Mammary epithelial cell (primary cell): ENCODE measurements around the gene NKRF.

Experiments used
- EZH2 ChIP-seq: IDR thresholded peaks from 2 replicates; pipeline ENCODE4 v1.6.1; 2012; ENCODE audit warnings: low read length, inconsistent platforms, borderline replicate concordance
- TF ChIP-seq, protein P1 (sequence below), 2 donors: IDR thresholded peaks in 1 of 2; conservative IDR thresholded peaks in 1 of 2; 2 replicates each; pipeline ENCODE4 v1.5.1; 2011 to 2012; ENCODE audit warnings: inconsistent platforms in 2 of 2, low read length in 2 of 2, mild to moderate bottlenecking in 2 of 2, control low read depth in 1 of 2, low read depth in 1 of 2; ENCODE audit not compliant: insufficient read depth in 1 of 2; ENCODE audit errors: extremely low read depth in 1 of 2

DNA sequence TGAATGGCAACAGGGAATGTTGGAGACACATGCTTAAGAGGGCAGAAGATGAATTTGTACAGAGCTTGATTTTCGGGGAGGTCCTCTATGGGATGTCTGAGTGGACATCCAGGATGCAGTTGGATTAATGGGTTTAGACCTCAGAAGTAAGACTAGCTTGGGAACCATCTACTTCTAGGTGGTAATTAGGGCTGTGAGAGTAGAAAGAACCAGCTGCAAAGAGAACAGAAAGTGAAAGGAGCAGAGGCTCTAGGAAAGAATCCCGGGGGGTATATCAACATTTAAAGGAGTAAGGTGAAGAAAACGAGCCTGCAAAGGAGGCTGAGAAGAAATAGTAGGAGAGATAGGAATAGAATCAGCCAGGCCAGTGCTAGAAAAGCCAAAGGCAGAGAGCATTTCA, 29.0 kb upstream of the NKRF start:
- TF ChIP-seq, protein P1, sequence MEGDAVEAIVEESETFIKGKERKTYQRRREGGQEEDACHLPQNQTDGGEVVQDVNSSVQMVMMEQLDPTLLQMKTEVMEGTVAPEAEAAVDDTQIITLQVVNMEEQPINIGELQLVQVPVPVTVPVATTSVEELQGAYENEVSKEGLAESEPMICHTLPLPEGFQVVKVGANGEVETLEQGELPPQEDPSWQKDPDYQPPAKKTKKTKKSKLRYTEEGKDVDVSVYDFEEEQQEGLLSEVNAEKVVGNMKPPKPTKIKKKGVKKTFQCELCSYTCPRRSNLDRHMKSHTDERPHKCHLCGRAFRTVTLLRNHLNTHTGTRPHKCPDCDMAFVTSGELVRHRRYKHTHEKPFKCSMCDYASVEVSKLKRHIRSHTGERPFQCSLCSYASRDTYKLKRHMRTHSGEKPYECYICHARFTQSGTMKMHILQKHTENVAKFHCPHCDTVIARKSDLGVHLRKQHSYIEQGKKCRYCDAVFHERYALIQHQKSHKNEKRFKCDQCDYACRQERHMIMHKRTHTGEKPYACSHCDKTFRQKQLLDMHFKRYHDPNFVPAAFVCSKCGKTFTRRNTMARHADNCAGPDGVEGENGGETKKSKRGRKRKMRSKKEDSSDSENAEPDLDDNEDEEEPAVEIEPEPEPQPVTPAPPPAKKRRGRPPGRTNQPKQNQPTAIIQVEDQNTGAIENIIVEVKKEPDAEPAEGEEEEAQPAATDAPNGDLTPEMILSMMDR (conservative IDR thresholded peaks at IDR 0.05 in 1 of 2, IDR thresholded peaks at IDR 0.05 in 1 of 2; ENCODE audit: extremely low read depth in 1 of 2, insufficient read depth in 1 of 2, low read depth in 1 of 2, low read length in 2 of 2): no peak
- no peak for TF ChIP-seq EZH2
